Measurements from ENCODE around the gene DISP2.

Gene DISP2

DNA sequence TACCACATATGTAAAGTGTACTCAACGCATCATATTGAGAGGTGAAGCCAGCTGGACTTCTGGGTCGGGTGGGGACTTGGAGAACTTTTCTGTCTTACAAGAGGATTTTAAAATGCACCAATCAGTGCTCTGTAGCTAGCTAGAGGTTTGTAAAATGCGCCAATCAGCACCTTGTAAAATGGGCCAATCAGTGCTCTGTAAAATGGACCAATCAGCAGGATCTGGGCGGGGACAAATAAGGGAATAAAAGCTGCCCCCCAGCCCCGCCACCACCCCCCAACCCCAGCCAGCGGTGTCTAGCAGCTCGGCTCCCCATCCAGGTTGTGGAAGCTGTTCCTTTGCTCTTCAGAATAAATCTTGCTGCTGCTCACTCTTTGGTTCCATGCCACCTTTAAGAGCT lies 41.4 kb downstream of the DISP2 start (continued):
- TF ChIP-seq HOXD13 (CRISPR knock-in tag; IDR thresholded peaks at IDR 0.05; ENCODE audit: borderline replicate concordance) = no peak
- TF ChIP-seq, protein P1, sequence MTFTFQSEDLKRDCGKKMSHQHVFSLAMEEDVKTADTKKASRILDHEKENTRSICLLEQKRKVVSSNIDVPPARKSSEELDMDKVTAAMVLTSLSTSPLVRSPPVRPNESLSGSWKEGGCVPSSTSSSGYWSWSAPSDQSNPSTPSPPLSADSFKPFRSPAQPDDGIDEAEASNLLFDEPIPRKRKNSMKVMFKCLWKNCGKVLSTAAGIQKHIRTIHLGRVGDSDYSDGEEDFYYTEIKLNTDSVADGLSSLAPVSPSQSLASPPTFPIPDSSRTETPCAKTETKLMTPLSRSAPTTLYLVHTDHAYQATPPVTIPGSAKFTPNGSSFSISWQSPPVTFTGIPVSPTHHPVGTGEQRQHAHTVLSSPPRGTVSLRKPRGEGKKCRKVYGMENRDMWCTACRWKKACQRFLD (tag by site-specific recombination; IDR thresholded peaks at IDR 0.05) = no peak

GRCh38 chr15:40405501-40406381 lies 47.7 kb downstream of the DISP2 start, which contains the start of gene IVD:
Gene IVD (plus strand): TSS chr15:40405795. CDS start chr15:40405828, 33 bp downstream.
- ChIA-PET CTCF (interaction anchor here (0.7 to 1.2 kb wide), 3 partner anchors 8 to 25 kb away, joined by 4 to 5 read pairs (median 4); no protein-coding TSS in a partner anchor), POLR2A (interaction anchor here (0.7 to 2.7 kb wide), 16 partner anchors 8 to 164 kb away, joined by 3 to 18 read pairs (median 6); partner anchors contain the start of genes BAHD1, INAFM2, KNSTRN and RPUSD2)
- Histone ChIP-seq H3K9me3 (ENCODE audit: control insufficient read depth, insufficient read depth, low read depth, low read length) (no peaks in the 10 kb centered on the region), H3K4me3 (ENCODE audit: low read depth, low read length) (peak within 1 kb of the TSS; percentile 77), H3K36me3 (ENCODE audit: control insufficient read depth in 2 of 2, insufficient read depth in 1 of 2, low read length in 2 of 2) (peaks cover 18 to 36% of the 10 kb centered on the region in 2 experiments), H3K4me1 (ENCODE audit: control insufficient read depth, insufficient read depth, low read length) (no peaks in the 10 kb centered on the region), H3K27ac (ENCODE audit: extremely low read depth, low read depth, low read length) (peak within 1 kb of the TSS; percentile 79)
- TF ChIP-seq ZNF157 (tag by site-specific recombination; IDR thresholded peaks at IDR 0.05) (no peak), ZNF560 (tag by site-specific recombination; IDR thresholded peaks at IDR 0.05; ENCODE audit: borderline replicate concordance) (no peak), YY2 (tag by site-specific recombination; IDR thresholded peaks at IDR 0.05) (0 out of 2 replicates have a peak, but pooled peaks have one; percentile 29), ZNF223 (tag by site-specific recombination; IDR thresholded peaks at IDR 0.05) (0 out of 2 replicates have a peak, but pooled peaks have one; percentile 30), ZSCAN16 (tag by site-specific recombination; IDR thresholded peaks at IDR 0.05) (no peak), ZBTB48 (tag by site-specific recombination; IDR thresholded peaks at IDR 0.05) (peak; percentile 83), SCRT2 (tag by site-specific recombination; IDR thresholded peaks at IDR 0.05) (no peak), BCL11B (tag by site-specific recombination; IDR thresholded peaks at IDR 0.05; ENCODE audit: low read depth) (peak; percentile 87; the same call in 1 of the 2 replicates), ZNF785 (tag by site-specific recombination; IDR thresholded peaks at IDR 0.05) (no peak), GLIS2 (tag by site-specific recombination; IDR thresholded peaks at IDR 0.05) (peak; percentile 43; the same call in 1 of the 2 replicates), ZFHX2 (tag by site-specific recombination; conservative IDR thresholded peaks at IDR 0.05) (peak; percentile 55), ZNF48 (tag by site-specific recombination; IDR thresholded peaks at IDR 0.05) (no peak), ZNF366 (tag by site-specific recombination; conservative IDR thresholded peaks at IDR 0.05) (0 out of 2 replicates have a peak, but pooled peaks have one; percentile 20), KLF16 (tag by site-specific recombination; IDR thresholded peaks at IDR 0.05) (peak; percentile 66; the same call in 1 of the 2 replicates), ZNF623 (tag by site-specific recombination; IDR thresholded peaks at IDR 0.05) (no peak), ZNF510 (tag by site-specific recombination; IDR thresholded peaks at IDR 0.05; ENCODE audit: insufficient replicate concordance) (no peak), SP3 (tag by site-specific recombination; IDR thresholded peaks at IDR 0.05) (peak; percentile 71), ZNF335 (tag by site-specific recombination; conservative IDR thresholded peaks at IDR 0.05) (peak; percentile 59; the same call in 1 of the 2 replicates), ZFP37 (tag by site-specific recombination; IDR thresholded peaks at IDR 0.05) (0 out of 2 replicates have a peak, but pooled peaks have one; percentile 52), SETDB1 (IDR thresholded peaks at IDR 0.05; ENCODE audit: insufficient read length, low read length) (no peak), ZEB2 (tag by site-specific recombination; IDR thresholded peaks at IDR 0.05) (no peak)
- TF ChIP-seq, protein P2, sequence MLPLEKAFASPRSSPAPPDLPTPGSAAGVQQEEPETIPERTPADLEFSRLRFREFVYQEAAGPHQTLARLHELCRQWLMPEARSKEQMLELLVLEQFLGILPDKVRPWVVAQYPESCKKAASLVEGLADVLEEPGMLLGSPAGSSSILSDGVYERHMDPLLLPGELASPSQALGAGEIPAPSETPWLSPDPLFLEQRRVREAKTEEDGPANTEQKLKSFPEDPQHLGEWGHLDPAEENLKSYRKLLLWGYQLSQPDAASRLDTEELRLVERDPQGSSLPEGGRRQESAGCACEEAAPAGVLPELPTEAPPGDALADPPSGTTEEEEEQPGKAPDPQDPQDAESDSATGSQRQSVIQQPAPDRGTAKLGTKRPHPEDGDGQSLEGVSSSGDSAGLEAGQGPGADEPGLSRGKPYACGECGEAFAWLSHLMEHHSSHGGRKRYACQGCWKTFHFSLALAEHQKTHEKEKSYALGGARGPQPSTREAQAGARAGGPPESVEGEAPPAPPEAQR (tag by site-specific recombination; IDR thresholded peaks at IDR 0.05) = no peak
- TF ChIP-seq, protein P3, sequence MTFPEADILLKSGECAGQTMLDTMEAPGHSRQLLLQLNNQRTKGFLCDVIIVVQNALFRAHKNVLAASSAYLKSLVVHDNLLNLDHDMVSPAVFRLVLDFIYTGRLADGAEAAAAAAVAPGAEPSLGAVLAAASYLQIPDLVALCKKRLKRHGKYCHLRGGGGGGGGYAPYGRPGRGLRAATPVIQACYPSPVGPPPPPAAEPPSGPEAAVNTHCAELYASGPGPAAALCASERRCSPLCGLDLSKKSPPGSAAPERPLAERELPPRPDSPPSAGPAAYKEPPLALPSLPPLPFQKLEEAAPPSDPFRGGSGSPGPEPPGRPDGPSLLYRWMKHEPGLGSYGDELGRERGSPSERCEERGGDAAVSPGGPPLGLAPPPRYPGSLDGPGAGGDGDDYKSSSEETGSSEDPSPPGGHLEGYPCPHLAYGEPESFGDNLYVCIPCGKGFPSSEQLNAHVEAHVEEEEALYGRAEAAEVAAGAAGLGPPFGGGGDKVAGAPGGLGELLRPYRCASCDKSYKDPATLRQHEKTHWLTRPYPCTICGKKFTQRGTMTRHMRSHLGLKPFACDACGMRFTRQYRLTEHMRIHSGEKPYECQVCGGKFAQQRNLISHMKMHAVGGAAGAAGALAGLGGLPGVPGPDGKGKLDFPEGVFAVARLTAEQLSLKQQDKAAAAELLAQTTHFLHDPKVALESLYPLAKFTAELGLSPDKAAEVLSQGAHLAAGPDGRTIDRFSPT (tag by site-specific recombination; IDR thresholded peaks at IDR 0.05) = peak; percentile 45; the same call in 1 of the 2 replicates
- TF ChIP-seq, protein P4, sequence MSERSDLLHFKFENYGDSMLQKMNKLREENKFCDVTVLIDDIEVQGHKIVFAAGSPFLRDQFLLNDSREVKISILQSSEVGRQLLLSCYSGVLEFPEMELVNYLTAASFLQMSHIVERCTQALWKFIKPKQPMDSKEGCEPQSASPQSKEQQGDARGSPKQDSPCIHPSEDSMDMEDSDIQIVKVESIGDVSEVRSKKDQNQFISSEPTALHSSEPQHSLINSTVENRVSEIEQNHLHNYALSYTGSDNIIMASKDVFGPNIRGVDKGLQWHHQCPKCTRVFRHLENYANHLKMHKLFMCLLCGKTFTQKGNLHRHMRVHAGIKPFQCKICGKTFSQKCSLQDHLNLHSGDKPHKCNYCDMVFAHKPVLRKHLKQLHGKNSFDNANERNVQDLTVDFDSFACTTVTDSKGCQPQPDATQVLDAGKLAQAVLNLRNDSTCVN (tag by site-specific recombination; optimal IDR thresholded peaks at IDR 0.05) = peak; percentile 27
- TF ChIP-seq, protein P5, sequence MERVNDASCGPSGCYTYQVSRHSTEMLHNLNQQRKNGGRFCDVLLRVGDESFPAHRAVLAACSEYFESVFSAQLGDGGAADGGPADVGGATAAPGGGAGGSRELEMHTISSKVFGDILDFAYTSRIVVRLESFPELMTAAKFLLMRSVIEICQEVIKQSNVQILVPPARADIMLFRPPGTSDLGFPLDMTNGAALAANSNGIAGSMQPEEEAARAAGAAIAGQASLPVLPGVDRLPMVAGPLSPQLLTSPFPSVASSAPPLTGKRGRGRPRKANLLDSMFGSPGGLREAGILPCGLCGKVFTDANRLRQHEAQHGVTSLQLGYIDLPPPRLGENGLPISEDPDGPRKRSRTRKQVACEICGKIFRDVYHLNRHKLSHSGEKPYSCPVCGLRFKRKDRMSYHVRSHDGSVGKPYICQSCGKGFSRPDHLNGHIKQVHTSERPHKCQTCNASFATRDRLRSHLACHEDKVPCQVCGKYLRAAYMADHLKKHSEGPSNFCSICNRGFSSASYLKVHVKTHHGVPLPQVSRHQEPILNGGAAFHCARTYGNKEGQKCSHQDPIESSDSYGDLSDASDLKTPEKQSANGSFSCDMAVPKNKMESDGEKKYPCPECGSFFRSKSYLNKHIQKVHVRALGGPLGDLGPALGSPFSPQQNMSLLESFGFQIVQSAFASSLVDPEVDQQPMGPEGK (tag by site-specific recombination; IDR thresholded peaks at IDR 0.05) = no peak

All from HEK293 (cell line).